Fibroblast of lung (primary cell): ENCODE data around the gene GJA5. TPM values are rescaled to one million over a fixed set of nuclear protein-coding genes. Genes with fewer than 3 reads are reported as not detected.
A peak's percentile ranks its signal among the peaks of the same experiment; 100 is the strongest.

Source experiments
- DNase-seq, 2 donors: peaks; one replicate each; pipeline versions ENCODE4 v3.0.0 to v3.0.0-alpha.2; 2010; ENCODE audit warnings: low read depth in 2 of 2
- H2AFZ ChIP-seq: 2 replicates; pipeline ENCODE4 v1.5.1; 2012; ENCODE audit warnings: low read length, control low read depth, inconsistent platforms
- H3K27ac ChIP-seq: 2 replicates; pipeline ENCODE4 v1.5.1; 2011; ENCODE audit warnings: low read length, control low read depth; ENCODE audit not compliant: insufficient read depth
- H3K27me3 ChIP-seq: 2 replicates; pipeline ENCODE4 v1.5.1; 2011; ENCODE audit warnings: mild to moderate bottlenecking, low read length; ENCODE audit not compliant: control insufficient read depth, insufficient read depth
- H3K36me3 ChIP-seq: 2 replicates; pipeline ENCODE4 v1.5.1; 2011; ENCODE audit warnings: low read length; ENCODE audit not compliant: control insufficient read depth, insufficient read depth
- H3K4me1 ChIP-seq: 2 replicates; pipeline ENCODE4 v1.5.1; 2011; ENCODE audit warnings: low read length; ENCODE audit not compliant: control insufficient read depth, insufficient read depth; ENCODE audit errors: extremely low read depth
- H3K4me2 ChIP-seq: 2 replicates; pipeline ENCODE4 v1.5.1; 2011; ENCODE audit warnings: low read length, control low read depth; ENCODE audit not compliant: insufficient read depth; ENCODE audit errors: extremely low read depth
- H3K4me3 ChIP-seq, 4 experiments: fragments of 200-600 bp in 1 of 4; sonication (generic) in 1 of 4; replicated peaks in 1 of 4; 2 replicates each; pipeline ENCODE4 v1.5.1; 2011 to 2016; ENCODE audit warnings: low read length in 4 of 4, low read depth in 3 of 4, mild to moderate bottlenecking in 3 of 4, control low read depth in 2 of 4, inconsistent platforms in 1 of 4, mixed read lengths in 1 of 4; ENCODE audit not compliant: insufficient read depth in 1 of 4; ENCODE audit errors: control extremely low read depth in 1 of 4
- H3K79me2 ChIP-seq: 2 replicates; pipeline ENCODE4 v1.5.1; 2012; ENCODE audit warnings: mild to moderate bottlenecking, low read length, inconsistent platforms; ENCODE audit not compliant: control insufficient read depth, insufficient read depth
- H3K9ac ChIP-seq: 2 replicates; pipeline ENCODE4 v1.5.1; 2011; ENCODE audit warnings: mild to moderate bottlenecking, low read length, control low read depth; ENCODE audit not compliant: insufficient read depth
- H3K9me3 ChIP-seq: 2 replicates; pipeline ENCODE4 v1.5.1; 2012; ENCODE audit warnings: low read depth, low read length; ENCODE audit not compliant: control insufficient read depth, insufficient read depth
- H4K20me1 ChIP-seq: 2 replicates; pipeline ENCODE4 v1.5.1; 2011; ENCODE audit warnings: low read length; ENCODE audit not compliant: control insufficient read depth, insufficient read depth; ENCODE audit errors: extremely low read depth
- CTCF ChIP-seq, 2 donors: IDR thresholded peaks in 1 of 2; conservative IDR thresholded peaks in 1 of 2; 1 replicate in 1 of 2; 2 replicates in 1 of 2; pipeline ENCODE4 v1.5.1; 2011 to 2012; ENCODE audit warnings: low read length in 2 of 2, control low read depth in 1 of 2, inconsistent platforms in 1 of 2, low read depth in 1 of 2, mild to moderate bottlenecking in 1 of 2
- EZH2 ChIP-seq: IDR thresholded peaks from 2 replicates; pipeline ENCODE4 v1.5.1; 2012; ENCODE audit warnings: low read length, control low read depth, mild to moderate bottlenecking; ENCODE audit errors: missing control alignments
- polyA minus RNA-seq: library from RNA; depleted of rRNA, polyadenylated mRNA; stranded (reverse); fragments of >200 nt; gene quantifications from 2 replicates; pipeline ENCODE4 v1.2.3, GENCODE V29; 2011; ENCODE audit warnings: low replicate concordance
- polyA plus RNA-seq, 2 donors: library from polyadenylated mRNA; depleted of rRNA in 1 of 2; stranded (reverse) in 1 of 2; unstranded in 1 of 2; fragments of >200 nt; gene quantifications; 2 replicates each; pipeline ENCODE4 v1.2.1, GENCODE V29; 2011 to 2012; ENCODE audit warnings: missing spikeins in 1 of 2
- total RNA-seq: library from RNA; depleted of rRNA; stranded (reverse); fragments of >200 nt; gene quantifications from 2 replicates; pipeline ENCODE4 v1.2.1, GENCODE V29; 2014

Gene GJA5
- total RNA-seq (not detected in 2 replicates), polyA plus RNA-seq (0.14 TPM in 1 of 2 replicates, not detected in the other), polyA minus RNA-seq (not detected in 2 replicates)
- 0.07 TPM in 1 of 2 replicates, not detected in the other for polyA plus RNA-seq (2012)

DNA sequence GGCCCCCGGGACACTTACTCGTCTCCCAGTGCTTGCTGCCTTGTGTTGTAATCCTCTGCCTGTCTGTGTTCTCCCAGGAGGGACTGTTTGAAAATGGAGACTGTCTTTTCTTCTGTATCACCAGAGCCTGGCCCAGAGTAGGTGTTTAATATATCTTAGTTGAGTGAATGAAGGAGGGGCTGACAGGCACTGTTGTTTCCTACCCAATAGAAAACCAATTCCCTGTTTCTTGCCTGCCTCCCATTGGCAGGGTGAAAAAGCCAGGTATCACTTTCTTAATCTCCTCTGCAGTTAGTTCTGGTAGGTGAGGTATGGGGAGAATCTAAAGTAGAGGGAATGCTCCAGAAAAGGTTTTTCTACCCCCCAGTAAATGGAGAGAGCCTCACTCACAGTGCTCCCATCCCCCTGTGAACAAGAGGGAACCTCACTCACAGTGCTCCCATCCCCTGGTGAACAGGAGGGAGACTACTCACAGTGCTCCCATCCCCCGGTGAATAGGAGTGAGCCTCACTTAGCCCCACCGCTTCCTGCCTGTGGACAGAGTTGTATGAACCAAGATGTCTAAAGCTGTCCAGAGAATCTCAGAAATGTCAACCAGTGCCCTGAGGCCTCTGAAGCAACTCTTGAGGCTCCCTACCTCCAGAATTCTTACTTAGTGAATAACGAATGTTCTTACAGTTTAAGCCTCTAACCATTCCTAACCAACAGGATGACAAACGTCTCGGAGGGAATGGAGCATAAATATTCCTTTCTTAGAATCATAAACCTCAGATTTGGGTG is at the start of gene GJA5:
Gene GJA5, minus strand, starts transcription at position 122 of the 780 bp plus-strand sequence. CDS start 1,364 bp downstream, outside the sequence.
- TF ChIP-seq EZH2 = no peak
- TF ChIP-seq CTCF (conservative IDR thresholded peaks at IDR 0.05 in 1 of 2, IDR thresholded peaks at IDR 0.05 in 1 of 2; ENCODE audit: low read depth in 1 of 2, low read length in 2 of 2) = no peak
- Histone ChIP-seq H3K27me3 (no peaks in the 10 kb centered on the region), H3K4me3 (no peak within 1 kb of the TSS), H3K27ac (no peak within 1 kb of the TSS), H3K9me3 (no peaks in the 10 kb centered on the region), H3K36me3 (no peaks in the 10 kb centered on the region), H3K79me2 (no peaks in the 10 kb centered on the region), H4K20me1 (no peaks in the 10 kb centered on the region), H3K4me2 (no peak within 1 kb of the TSS), H3K9ac (no peak within 1 kb of the TSS), H2AFZ (no peak within 1 kb of the TSS), H3K4me1 (no peaks in the 10 kb centered on the region)
- DNase-seq = no peak

DNA sequence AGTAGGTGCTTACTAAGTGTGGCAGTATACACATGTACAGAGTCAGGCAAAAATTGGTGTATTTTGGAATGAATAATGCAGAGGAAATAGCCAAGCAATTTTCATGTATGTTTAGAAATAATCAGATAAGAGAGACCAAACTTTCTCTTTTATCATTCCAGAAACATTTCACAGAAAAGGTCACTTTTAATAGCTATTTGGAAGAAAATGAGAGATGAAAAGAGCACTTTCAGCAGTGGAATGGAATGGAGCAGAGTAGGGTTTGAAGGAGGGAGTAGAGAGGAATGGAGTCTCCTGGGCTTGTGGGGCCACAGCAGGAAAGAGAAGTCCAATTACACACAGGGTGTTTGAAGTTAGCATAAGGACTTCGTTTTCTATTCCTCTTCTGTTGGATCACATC is 48.8 kb upstream of the GJA5 start:
- Histone ChIP-seq H3K27me3 (no peaks in the 10 kb centered on the region), H3K4me3 (no peak overlapping the region), H3K9me3 (no peaks in the 10 kb centered on the region), H3K36me3 (no peaks in the 10 kb centered on the region), H4K20me1 (no peaks in the 10 kb centered on the region), H3K79me2 (no peaks in the 10 kb centered on the region), H3K27ac (no peak overlapping the region), H3K4me1 (no peaks in the 10 kb centered on the region), H2AFZ (no peak overlapping the region), H3K4me2 (no peak overlapping the region), H3K9ac (no peak overlapping the region)
- no peak for TF ChIP-seq EZH2
- no peak for TF ChIP-seq CTCF (conservative IDR thresholded peaks at IDR 0.05 in 1 of 2, IDR thresholded peaks at IDR 0.05 in 1 of 2; ENCODE audit: low read depth in 1 of 2, low read length in 2 of 2)
- no peak for DNase-seq

DNA sequence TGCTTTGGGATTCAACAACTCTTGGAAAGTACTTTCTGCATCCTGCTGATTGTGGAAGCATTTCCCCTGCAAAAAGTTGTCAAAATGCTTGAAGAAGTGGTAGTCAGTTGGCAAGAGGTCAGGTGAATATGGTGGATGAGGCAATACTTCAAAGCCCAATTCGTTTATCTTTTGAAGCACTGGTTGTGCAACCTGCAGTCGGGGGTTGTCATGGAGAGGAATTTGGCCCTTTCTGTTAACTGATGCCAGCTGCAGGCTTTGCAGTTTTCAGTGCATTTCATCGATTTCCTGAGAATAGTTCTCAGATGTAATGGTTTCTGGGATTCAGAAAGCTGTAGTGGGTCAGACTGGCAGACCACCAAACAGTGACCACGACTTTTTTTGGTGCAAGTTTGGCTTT is 47.6 kb upstream of the GJA5 start:
- H3K27ac ChIP-seq = no peak overlapping the region
- TF ChIP-seq CTCF (conservative IDR thresholded peaks at IDR 0.05 in 1 of 2, IDR thresholded peaks at IDR 0.05 in 1 of 2; ENCODE audit: low read depth in 1 of 2, low read length in 2 of 2) (no peak), EZH2 (no peak)
- H3K9ac ChIP-seq = no peak overlapping the region
- DNase-seq = peak in 1 of 2 donors; percentile 34
- H3K79me2 ChIP-seq = no peaks in the 10 kb centered on the region
- no peaks in the 10 kb centered on the region for H4K20me1 ChIP-seq
- no peaks in the 10 kb centered on the region for H3K4me1 ChIP-seq
- H3K36me3 ChIP-seq = no peaks in the 10 kb centered on the region
- H3K27me3 ChIP-seq = no peaks in the 10 kb centered on the region
- H3K9me3 ChIP-seq = no peaks in the 10 kb centered on the region
- H2AFZ ChIP-seq = no peak overlapping the region
- H3K4me3 ChIP-seq = no peak overlapping the region
- H3K4me2 ChIP-seq = no peak overlapping the region
